GM06990 (cell line): Measurements from ENCODE around the gene COL4A2.

Experiments used
- DNase-seq: peaks from one replicate; pipeline ENCODE4 v3.0.0-alpha.2; 2011; ENCODE audit not compliant: insufficient read length; ENCODE audit errors: extremely low read depth
- H3K27me3 ChIP-seq: replicated peaks from 2 replicates; pipeline ENCODE4 v1.6.0; 2011; ENCODE audit warnings: low read length; ENCODE audit not compliant: control insufficient read depth, insufficient read depth
- H3K36me3 ChIP-seq: 2 replicates; pipeline ENCODE4 v1.5.1; 2011; ENCODE audit warnings: low read length; ENCODE audit not compliant: control insufficient read depth, insufficient read depth
- H3K4me3 ChIP-seq: replicated peaks from 2 replicates; pipeline ENCODE4 v1.5.1; 2011; ENCODE audit warnings: low read depth, mild to moderate bottlenecking, control low read depth, low read length
- TF ChIP-seq, protein P1 (sequence below): IDR thresholded peaks from 2 replicates; pipeline ENCODE4 v1.5.1; 2011; ENCODE audit warnings: low read length, control low read depth, mild to moderate bottlenecking, inconsistent platforms; ENCODE audit not compliant: insufficient read depth, poor library complexity, severe bottlenecking

Gene COL4A2

DNA sequence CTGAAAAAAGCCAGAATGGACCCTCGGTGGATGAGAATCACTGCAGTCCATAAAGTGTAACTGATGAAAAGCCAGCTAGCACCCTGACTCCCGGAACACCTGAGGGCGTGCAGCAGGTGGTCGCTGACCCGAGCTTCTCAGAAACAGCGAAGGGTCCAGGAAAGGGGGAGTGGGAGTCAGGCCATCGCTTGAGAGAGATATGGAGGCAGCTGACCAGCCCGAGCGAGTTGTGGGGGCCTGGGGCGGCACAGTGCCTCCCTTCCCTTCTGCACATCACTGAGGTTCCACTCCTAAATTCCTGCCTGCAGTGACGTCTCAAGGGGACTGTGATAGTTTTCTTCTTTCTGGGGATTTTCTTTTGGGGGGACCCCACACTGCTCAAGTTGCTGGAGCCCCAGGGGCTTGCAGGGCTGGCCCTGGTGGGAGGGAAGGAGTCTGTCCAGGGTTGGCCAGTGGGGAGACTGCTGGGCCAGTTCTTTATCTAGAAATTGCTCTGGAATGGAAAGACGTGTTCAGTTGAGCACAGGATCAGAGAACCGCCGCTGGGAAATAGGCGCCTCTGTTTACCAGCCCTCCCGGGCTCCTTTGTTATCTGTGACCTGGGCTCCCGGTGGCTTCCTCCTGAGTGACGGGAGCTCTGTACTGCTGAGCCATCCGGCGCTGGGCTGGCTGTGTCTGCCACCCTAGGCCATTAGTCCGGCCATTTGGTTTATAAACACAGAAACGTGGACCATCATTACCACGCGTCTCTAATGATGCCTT, 183.1 kb downstream of the COL4A2 start:
- TF ChIP-seq, protein P1, sequence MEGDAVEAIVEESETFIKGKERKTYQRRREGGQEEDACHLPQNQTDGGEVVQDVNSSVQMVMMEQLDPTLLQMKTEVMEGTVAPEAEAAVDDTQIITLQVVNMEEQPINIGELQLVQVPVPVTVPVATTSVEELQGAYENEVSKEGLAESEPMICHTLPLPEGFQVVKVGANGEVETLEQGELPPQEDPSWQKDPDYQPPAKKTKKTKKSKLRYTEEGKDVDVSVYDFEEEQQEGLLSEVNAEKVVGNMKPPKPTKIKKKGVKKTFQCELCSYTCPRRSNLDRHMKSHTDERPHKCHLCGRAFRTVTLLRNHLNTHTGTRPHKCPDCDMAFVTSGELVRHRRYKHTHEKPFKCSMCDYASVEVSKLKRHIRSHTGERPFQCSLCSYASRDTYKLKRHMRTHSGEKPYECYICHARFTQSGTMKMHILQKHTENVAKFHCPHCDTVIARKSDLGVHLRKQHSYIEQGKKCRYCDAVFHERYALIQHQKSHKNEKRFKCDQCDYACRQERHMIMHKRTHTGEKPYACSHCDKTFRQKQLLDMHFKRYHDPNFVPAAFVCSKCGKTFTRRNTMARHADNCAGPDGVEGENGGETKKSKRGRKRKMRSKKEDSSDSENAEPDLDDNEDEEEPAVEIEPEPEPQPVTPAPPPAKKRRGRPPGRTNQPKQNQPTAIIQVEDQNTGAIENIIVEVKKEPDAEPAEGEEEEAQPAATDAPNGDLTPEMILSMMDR: no peak
- DNase-seq: no peak
- no peaks in the 10 kb centered on the region for H3K36me3 ChIP-seq
- no peak overlapping the region for H3K4me3 ChIP-seq
- no peaks in the 10 kb centered on the region for H3K27me3 ChIP-seq

DNA sequence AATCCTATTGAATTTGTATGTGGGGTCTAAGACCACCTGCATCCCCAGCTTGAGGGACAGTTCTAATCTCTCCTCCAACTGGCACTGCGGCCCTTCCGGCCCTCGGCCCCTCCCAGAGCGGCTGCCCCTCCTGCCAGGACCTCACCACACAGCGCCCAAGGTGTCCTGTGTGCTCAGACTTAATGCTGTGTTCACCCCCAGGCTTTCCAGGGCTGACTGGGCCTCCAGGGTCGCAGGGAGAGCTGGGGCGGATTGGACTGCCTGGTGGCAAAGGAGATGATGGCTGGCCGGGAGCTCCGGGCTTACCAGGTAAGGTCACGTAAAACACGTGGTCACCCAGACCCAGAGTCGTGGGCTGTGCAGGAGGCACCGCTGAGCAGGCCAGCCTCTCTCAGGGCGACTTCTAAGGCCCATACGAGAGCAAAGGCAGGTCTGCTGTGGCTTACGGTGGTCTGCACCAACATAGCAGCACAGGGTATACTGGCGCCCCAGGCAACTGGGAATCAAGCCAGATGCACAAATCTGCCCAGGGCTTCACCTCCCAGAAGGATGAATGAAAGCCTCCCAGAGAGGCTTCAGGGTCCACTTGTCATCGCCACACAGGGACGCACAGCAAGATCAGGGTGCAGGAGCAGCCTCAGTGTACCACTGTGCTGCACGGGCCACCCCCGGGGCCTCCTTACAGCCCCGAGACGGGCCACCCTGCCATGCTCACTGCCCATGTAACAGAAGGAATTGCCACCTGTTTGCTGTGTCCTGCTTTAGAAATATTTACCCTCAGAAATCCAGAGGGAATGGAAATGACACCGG, 185.0 kb downstream of the COL4A2 start:
- H3K36me3 ChIP-seq: no peaks in the 10 kb centered on the region

DNA sequence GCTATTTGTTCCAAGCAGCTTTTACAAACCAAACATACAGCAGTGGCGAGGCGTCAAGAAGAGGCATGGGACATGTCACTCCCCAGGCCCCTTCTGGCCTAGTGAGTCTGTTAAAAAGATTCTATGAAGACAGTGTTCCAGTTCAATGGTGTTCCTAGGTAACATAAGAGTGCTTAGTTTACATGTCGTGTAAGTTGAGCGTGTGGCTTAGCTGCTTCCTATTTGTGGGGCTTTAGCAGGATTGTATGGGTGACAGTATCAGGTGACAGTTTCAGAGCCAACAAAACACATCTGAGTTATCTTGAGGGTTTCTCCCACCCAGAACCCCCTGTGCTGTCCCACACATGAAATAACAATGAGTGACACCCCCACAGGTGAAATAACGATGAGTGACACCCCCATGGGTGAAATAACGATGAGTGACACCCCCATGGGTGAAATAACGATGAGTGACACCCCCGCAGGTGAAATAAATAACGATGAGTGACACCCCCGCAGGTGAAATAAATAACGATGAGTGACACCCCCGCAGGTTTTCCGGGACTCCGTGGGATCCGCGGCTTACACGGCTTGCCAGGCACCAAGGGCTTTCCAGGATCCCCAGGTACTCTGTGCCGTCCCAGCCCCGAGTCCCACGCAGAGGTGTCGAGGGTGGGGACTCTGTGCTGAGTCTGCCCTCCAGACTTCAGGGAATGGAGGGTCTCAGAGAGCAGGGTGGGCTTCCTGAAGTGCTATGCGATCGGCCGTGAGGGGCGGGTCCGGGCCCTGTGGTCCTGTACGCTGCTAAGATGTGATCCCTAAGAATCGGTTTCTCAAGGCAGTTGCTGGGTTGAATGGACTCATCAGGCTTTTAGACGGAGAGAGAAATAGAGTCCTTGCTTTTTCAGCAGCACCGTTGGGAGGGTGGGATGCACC, 185.9 kb downstream of the COL4A2 start:
- no peak for DNase-seq
- H3K27me3 ChIP-seq: no peaks in the 10 kb centered on the region
- TF ChIP-seq, protein P1: no peak
- H3K36me3 ChIP-seq: no peaks in the 10 kb centered on the region
- no peak overlapping the region for H3K4me3 ChIP-seq

More for the DNA sequence above, 185.0 kb downstream of the COL4A2 start:
- TF ChIP-seq, protein P1: no peak
- H3K27me3 ChIP-seq: no peaks in the 10 kb centered on the region
- DNase-seq: no peak
- no peak overlapping the region for H3K4me3 ChIP-seq

DNA sequence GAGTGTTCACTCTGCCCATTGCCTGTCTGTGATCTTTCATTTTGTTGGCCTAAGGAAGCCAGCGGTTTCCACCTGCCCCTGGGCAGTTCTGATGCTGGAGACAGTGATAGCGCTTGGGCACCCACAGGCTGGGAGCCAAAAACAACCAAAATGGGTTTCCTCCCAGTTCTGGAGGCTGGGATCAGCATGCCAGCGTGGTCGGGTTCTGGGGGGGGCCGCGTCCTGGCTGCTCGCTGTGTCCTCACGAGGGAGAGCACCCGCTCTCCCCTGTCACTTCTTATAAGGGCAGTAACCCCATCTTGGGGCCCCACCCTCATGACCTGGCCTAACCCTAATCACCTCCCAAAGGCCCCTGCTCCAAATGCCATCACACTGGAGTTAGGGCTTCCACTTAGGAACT, 186.5 kb downstream of the COL4A2 start:
- TF ChIP-seq, protein P1: no peak
- H3K36me3 ChIP-seq: no peaks in the 10 kb centered on the region
- H3K4me3 ChIP-seq: no peak overlapping the region

DNA sequence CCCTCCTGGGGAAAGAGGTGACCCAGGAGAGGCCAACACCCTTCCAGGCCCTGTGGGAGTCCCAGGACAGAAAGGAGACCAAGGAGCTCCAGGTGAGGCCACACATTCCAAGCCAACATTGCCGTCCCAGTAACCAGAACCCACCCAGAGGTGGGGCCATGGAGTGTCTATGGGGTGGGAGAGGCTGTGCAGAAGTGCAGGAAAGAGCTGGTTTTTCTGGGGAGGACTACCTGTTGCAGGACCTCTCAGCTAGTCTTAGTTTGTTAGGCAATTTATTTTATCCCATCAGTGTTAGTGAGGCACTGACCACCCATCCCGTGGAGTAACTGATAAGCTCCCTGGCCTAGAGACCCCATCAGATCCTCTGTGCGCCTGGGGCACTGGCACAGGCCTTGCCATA, 188.3 kb downstream of the COL4A2 start:
- no peak for DNase-seq
- TF ChIP-seq, protein P1: no peak
- no peaks in the 10 kb centered on the region for H3K27me3 ChIP-seq

More for the DNA sequence above, 186.5 kb downstream of the COL4A2 start:
- no peak for DNase-seq
- no peaks in the 10 kb centered on the region for H3K27me3 ChIP-seq

More for the DNA sequence above, 188.3 kb downstream of the COL4A2 start:
- H3K36me3 ChIP-seq: no peaks in the 10 kb centered on the region
- H3K4me3 ChIP-seq: no peak overlapping the region
